GM20431 (cell line): ENCODE results near the gene MADD.

Experiments used
- in situ Hi-C: fragments of 300-500 bp; cut with MseI, MboI; formaldehyde crosslinking; loops from one replicate; pipeline ENCODE4 v1.15.0; 2020; ENCODE audit warnings: low sequenced_read_pairs; ENCODE audit not compliant: unreplicated experiment

MADD gene

DNA sequence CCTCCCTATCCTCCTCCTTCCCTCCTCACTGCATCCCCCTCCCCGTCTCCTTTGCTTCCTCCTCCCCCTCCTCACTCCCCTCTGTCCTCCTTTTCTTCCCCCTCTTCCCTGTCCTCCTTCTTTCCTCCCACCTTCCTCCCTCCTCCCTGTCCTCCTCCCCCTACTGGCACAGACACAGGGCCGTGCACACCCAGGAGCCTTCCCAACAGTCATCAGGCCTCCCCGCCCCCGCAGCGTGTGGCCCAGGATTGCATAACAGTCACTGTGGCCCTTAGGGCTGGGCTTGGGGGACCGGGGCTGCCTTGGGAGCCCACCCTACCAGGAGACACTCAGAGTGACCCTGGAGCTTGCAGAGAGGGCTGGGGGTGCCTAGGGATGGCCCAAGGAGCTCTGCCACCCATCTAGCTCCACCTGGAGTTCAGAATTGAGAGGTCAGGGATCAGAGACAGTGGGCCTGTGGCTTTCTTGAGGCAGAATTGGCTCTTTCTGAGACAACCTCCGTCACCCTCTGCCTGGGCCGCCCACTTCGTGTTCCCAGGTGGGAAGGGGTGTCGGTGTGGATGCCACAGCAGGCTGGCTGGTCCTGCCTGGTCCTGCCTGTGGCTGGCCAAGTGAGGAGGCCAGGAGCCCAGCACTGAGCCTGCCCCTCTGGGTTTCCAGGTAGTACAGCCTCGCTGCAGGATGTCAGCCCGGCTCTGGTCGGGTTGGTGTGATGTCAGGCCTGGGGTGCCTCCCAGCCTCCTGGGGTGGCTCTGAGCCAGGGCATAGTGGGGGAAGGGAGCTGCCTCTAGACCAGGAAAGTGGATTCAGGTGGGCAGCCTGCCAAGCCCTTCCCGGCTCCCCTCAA is 106.8 kb downstream of the MADD start:
- in situ Hi-C loops, result no loop called here

DNA sequence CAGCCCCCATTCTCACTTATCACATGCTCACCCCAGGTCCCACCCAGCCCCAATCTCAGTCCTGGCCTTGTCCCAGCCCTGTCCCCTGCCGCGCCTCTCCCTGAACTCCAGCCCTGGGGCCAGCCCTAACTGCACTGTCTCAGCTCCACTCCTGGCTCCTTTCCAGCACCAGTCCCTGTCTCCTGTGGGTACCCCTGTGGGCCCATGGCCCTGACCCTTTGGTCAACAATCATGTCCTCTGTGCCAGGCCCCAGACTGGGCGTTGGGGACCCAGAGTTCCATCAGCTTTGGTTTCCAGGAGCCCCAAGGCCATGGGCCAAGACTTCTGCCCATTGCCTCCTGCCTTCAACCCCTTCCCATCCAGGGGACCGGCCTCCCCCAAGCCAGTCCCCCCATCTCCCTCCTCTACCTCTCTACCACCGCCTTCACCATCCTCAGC is 107.7 kb downstream of the MADD start:
- in situ Hi-C loops, result no loop called here

DNA sequence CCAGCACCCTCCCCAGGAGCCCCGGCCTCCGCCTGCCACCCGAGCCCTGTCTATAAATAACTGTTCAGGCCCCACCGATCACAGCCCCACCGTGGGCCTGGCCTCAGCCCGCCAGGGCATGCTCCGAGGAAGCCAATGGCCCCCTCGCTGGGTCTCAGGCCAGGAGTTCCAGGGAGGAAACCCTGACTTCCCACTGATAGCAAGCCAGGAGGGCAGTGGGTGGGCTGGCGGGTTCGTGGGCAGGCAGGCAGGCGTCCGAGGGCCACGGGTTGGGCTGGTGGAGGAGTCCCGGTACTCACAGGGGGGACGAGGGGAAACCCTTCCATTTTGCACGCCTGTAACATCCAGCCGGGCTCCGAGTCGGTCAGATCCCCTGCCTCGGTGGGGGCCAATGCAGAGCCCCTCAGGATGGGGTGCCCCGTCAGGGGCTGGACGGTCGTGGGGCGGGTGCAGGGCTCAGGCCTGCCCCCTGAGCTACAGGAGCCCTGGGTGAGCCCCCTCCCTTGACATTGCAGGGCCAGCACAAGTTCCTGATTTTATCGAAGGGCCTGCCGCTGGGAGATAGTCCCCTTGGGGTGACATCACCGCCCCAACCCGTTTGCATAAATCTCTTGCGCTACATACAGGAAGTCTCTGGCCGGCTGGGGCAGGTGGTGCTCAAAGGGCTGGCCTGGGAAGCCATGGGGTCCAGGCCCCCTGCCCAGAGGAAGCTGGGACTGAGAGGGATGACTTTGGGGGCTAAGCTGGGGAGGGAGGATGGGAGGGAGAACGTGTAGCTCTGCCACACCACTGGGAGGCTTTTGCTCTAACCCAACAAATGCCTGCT is 108.3 kb downstream of the MADD start, which contains the start of gene SPI1:
Gene SPI1 (minus strand): TSS at position 538 of the 826 bp plus-strand sequence. CDS start 194 bp downstream, at position 344.
- in situ Hi-C loops, result no loop called here

DNA sequence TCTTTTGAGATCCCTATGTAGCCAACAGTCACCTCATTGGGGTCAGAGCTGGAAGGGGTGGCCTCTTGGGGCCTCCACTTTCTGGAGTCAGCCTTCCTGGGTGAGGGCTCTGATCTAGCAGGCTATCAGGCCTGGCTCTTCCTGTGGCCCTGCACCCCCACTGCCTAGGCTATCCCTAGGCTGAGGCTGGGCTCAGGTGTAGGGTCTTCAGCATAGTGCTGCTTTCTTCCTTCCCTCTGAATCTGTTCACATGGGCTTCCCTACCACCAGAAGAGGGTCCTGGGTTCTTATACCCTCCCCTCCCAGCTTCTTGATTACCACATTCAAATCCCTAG is 108.9 kb downstream of the MADD start:
- in situ Hi-C loops, result no loop called here

DNA sequence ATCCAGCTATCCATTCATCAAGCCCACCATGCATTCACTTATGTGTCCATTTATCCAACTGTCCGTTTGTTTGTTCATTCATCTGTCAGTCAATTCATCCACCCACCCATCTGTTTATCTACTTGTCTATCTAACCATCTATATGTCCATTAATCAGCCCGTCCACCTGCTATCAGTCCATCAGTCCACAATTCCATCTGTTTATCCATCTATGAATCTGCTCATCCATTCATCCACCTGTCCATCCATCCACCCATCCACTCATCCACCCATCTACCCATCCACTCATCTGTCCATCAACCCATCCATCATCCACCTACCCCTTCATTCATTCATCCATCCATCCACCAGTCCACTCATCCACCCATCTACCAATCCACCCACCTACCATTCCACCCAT is 109.4 kb downstream of the MADD start:
- in situ Hi-C loops, result no loop called here
